ENCODE results near the gene GDPD4.

GRCh38 chr11:77230878-77231605 is 70.4 kb downstream of the GDPD4 start:
- TF ChIP-seq CTCF (IDR thresholded peaks at IDR 0.05): no peak
- no peak for TF ChIP-seq POLR2A (IDR thresholded peaks at IDR 0.05)
- no peak for TF ChIP-seq POLR2AphosphoS5 (IDR thresholded peaks at IDR 0.05)
- TF ChIP-seq EP300 (IDR thresholded peaks at IDR 0.05): no peak

All from stomach (tissue), 4 donors.